ENCODE results near the gene THPO.
A peak's percentile ranks its signal among the peaks of the same experiment; 100 is the strongest.
"Not testable (repeated sequence)": the region's sequence is repeated elsewhere in the genome, so short reads cannot be mapped to it uniquely, and the experiment has no call there.

THPO gene

DNA sequence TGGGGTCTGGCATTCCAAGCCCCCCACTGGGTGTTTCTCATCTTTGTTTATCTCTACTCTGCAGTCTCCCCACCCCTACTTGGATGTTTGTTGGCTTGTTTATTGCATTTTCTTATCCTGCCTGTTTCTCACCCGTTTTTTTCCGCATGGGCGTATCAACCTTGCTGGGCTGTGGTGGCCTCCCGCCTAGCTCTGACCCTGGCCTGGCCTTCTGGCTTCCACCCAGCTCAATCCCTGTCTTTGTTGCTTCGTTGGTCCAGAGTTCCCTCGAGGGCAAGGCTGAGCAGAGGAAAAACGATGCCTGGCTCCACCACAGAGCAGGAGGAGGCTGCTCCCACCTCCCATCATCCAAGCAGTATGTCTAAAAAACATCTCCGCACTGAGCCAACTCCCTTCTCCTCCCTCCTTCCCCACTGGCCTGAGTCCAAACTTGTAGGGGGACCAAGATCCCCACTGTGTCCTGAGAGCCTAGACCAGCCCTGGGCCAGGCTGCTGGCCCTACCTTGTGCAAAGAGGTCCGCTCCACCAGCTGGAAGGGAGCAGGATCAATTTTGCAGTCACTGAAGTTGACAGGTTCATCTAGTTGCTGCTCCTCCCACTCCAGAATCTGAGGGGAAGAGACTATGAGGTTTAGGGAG, 26.4 kb downstream of the THPO start:
- DNase-seq (ENCODE audit: low read depth in 2 of 2, low spot score in 1 of 2), result no peak

GRCh38 chr3:184350618-184351017, 27.4 kb downstream of the THPO start:
- DNase-seq (ENCODE audit: low read depth in 2 of 2, low spot score in 1 of 2), result no peak

DNA sequence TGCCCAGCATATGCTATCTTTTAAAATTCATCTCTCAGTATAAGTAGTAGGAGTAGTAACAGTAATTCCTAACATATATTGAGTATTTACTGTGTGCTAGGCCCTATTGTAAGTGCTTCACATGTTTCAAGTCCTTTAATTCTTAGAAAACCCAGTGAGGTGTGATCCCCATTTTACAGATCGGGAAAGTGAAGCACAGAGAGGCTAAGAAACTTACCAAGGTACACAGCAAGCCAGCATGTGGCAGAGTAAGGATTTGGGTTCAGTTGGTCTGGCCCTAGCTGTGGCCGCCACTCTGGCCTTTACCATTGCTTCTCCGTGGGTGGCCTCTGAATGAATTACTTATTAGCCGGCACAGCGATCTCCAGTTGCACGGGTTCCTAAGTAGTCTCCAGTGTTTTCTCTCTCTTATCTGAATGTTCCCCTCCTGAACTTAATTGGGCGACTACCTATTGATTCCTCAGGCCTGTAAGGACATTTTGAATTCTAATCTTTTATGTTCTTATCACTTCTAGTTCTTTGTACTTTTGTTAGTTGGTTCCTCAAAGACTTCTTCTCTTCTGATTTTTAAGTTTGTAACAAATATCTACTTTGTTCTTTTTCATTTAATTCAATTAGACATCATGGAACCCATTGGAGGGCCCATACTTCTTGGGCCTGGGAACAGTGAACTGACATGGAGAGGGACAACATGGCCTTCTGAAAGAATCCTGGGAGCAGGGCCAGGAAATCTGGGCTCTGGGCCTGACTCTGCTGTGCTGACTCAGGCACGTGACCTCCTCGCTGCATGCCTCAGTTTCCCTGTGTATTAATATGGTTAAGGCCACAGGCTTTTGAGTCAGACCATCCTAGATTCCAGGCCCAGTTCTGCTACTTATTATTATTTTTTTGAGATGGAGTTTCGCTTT, 28.2 kb downstream of the THPO start:
- no peak for DNase-seq (ENCODE audit: low read depth in 2 of 2, low spot score in 1 of 2)

DNA sequence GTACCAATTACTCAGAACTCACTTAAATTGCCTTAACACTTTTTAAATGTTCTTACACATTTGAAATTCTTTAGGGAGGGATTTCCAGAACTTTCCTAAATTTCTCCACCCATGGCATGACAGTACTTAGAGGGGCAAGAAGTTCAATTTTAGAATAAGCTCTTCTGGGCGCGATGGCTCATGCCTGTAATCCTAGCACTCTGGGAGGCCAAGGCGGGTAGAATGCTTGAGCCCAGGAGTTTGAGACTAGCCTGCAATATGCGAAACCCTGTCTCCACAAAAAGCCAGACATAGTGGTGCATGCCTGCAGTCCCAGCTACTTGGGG, 30.0 kb downstream of the THPO start:
- DNase-seq (ENCODE audit: low read depth in 2 of 2, low spot score in 1 of 2), result no peak

DNA sequence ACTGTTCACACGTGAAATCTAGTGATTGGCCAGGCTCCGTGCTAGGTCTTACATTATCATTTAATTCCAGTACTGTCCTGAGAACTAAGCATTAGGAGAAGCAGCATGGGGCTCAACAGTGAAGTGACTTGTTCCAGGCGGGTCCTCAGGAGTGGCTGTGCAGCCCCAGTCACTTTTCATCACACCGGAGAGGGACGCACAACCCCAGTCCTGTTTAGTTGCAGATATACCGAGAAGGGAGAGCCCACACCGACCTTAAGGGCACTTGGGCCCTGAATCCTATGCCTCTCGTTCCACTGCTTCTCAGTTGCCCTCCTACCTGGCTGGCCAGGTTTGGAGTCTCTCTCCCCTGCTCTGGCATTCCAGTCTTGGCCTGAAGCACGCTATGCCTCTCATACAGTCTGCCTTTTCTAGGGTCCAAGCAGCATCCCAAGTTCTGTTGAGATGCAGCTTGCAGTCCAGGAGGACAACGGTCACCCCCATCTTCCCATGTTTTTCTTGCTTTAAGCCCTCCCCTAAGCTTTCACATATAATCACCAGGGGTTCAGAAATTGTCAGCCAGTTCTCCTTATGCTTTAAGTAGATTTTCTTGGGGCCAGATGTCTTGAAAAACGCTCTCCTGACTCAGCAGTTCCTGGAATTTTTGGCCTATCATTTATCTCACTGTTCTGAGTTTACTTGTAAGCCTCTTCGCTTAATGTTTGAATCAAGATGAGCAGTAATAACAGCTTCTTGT, 30.5 kb downstream of the THPO start:
- no peak for DNase-seq (ENCODE audit: low read depth in 2 of 2, low spot score in 1 of 2)

DNA sequence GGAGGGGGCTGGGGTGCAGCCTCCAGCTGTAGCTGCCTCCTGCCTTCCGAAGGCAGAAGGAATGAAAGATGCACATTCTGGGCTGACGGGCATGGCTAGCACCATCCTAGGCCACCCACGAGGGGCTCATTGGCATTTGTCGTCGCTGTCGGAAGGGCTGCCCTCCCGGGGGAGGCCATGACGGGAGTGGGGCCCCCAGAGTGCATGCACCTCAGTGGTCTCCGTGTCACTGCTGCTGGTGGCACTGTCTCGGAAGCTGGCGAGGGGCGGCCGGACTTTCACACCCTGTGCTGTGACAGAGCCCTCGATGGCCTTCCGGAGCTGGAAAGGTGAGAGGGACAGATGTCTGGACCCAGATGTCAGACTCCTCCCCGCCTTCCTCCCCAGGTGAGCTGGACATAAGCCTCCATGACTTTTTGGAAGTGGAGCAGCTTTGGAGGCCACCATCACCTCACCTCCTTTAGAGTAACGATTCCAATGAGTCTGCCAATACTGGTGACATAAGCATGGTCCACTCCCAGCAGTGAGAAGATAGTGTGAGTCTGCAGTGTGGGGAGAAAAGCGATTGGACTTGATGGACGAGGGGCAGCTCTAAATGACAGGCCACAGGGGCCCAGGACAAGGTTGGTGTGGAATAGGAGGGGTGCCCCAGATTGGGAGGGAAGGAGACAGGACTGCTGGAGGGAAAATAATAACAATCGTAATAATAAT, 31.4 kb downstream of the THPO start:
- DNase-seq (ENCODE audit: low read depth in 2 of 2, low spot score in 1 of 2), result no peak

DNA sequence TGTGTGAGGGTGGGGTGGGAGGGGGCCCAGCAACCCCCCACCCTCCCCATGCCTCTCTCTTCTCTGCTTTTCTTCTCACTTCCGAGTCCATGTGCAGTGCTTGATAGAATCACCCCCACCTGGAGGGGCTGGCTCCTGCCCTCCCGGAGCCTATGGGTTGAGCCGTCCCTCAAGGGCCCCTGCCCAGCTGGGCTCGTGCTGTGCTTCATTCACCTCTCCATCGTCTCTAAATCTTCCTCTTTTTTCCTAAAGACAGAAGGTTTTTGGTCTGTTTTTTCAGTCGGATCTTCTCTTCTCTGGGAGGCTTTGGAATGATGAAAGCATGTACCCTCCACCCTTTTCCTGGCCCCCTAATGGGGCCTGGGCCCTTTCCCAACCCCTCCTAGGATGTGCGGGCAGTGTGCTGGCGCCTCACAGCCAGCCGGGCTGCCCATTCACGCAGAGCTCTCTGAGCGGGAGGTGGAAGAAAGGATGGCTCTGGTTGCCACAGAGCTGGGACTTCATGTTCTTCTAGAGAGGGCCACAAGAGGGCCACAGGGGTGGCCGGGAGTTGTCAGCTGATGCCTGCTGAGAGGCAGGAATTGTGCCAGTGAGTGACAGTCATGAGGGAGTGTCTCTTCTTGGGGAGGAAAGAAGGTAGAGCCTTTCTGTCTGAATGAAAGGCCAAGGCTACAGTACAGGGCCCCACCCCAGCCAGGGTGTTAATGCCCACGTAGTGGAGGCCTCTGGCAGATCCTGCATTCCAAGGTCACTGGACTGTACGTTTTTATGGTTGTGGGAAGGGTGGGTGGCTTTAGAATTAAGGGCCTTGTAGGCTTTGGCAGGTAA, 32.5 kb downstream of the THPO start:
- no peak for DNase-seq (ENCODE audit: low read depth in 2 of 2, low spot score in 1 of 2)

- DNase-seq (ENCODE audit: low read depth in 2 of 2, low spot score in 1 of 2), result no peak
These were observed 33.3 kb downstream of the THPO start for GRCh38 chr3:184344579-184345316.

- DNase-seq (ENCODE audit: low read depth in 2 of 2, low spot score in 1 of 2), result no peak
These were observed 34.7 kb downstream of the THPO start for GRCh38 chr3:184343200-184343876.

GRCh38 chr3:184341925-184342324, 36.1 kb downstream of the THPO start:
- no peak for DNase-seq (ENCODE audit: low read depth in 2 of 2, low spot score in 1 of 2)

GRCh38 chr3:184339451-184340135, 38.4 kb downstream of the THPO start:
- DNase-seq (ENCODE audit: low read depth in 2 of 2, low spot score in 1 of 2), result not testable (repeated sequence)

- no peak for DNase-seq (ENCODE audit: low read depth in 2 of 2, low spot score in 1 of 2)
These were observed 39.0 kb downstream of the THPO start for GRCh38 chr3:184339001-184339400.

- DNase-seq (ENCODE audit: low read depth in 2 of 2, low spot score in 1 of 2), result no peak
These were observed 39.5 kb downstream of the THPO start for GRCh38 chr3:184338511-184338945.

GRCh38 chr3:184337981-184338380, 40.0 kb downstream of the THPO start:
- DNase-seq (ENCODE audit: low read depth in 2 of 2, low spot score in 1 of 2), result no peak

DNA sequence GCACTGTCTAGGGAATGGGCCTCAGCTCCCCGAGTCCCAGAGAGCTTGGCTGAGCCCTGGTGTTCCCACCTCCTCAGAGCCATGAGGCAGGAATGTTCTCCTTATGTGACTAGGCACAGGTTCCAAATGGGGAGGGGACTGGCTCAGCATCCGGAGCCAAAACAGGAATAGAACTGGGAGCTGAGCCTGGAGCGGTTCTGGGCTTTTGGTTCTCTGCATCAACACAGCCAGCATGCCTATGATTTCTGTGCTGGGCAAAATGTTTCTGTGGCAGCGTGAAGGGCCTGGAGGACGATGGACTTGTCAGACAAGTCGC, 40.6 kb downstream of the THPO start, which contains the start of gene FAM131A:
FAM131A (plus strand) TSS at position 202 of the 316 bp plus-strand sequence; CDS start at position 233, 31 bp downstream.
- DNase-seq (ENCODE audit: low read depth in 2 of 2, low spot score in 1 of 2), result no peak

DNA sequence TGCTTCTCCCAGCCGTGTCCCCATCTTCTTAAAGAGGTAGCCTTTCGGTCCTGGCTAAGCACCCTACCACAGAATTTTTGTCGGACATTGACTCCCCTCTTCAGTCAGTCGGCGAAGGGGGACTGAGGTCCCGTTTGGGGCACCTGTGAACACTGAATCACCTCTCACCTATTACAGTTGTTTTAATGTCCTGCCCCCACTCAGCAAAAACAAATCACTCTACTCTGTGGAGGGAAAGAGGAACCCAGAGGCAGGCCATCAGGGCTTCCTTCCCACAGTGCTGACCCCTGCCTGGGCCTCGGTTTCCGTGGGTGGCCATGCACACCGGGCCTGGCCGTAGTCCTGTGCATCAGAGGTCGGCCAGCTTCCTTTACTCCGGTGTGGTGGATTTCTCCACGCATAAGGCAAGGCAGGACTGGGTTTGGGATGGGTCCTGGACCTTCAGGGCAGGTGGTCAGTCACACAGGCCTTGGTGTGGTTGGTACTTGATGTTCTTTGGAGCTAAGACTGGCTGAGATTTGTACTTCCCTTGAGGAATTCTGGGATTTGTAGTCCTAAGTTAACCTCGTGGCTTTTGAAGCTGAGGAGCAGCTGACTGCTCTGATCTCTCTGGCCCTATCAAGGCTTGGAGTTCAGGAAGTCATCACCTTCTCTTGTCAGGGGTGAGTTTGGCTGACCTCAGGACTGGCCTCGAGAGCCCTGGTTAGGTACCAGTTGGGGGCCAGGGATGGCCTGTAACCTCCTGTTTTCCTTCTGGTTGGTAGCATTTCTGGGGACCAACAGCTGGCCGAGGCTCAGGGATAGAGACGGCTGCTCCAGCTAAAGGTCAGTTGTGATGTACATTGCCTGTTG, 41.2 kb downstream of the THPO start:
- DNase-seq (ENCODE audit: low read depth in 2 of 2, low spot score in 1 of 2), result no peak

DNA sequence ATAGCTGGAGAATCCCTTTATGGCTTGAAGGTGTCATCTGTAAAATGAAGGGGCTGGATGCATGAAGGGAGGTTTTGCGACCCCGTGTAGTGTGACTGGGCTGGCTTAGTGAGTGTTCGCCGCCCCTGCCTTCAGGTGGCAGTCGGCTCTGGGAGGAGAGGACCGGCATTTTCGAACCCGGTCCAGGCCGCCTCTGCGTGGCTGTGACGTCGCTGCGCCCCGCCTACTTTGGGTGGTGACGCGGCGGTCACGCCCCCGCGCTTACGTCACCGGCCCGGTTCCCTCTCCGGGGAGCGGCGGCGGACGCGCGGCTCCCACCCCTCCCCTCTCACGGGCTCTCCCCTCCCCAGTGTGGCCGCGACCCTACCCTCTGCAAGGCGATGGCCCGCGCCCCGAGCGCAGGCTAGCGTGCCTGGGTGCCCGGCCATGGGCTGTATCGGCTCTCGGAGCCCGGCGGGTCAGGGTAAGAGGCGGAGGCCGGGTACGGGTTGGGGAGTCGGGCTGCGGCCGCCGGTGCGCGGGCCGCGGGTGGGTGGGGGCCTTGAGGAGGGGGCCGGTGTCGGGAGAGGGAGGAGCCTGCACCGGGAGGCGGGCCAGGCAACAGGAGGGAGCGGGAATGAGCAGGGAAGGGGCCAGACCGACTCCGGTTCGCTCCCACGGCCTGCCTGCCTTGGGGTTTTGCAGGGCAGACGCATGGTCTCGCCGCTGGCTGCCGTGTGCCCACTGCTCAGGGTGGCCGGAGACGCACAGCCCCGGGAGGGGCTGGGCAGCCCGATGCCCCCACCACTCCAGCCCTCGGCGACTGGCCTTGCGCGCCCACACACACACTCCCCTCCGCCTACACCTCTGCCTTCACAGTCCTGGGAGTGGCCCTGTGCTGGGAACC, 42.1 kb downstream of the THPO start:
- DNase-seq (ENCODE audit: low read depth in 2 of 2, low spot score in 1 of 2), result peak; percentile 78 to 84
